Stimulated activated CD4-positive, alpha-beta T cell treated with anti-CD3 and anti-CD28 coated beads, Interleukin-1b, Interleukin-23, amount 100 ng/mL, for 4 hours (primary cell): ENCODE data around the gene YPEL3.

ENCODE experiments used
- DNase-seq, 2 donors: peaks; one replicate each; pipeline ENCODE4 v3.0.0-alpha.2; 2020; ENCODE audit warnings: low read depth in 2 of 2

Gene YPEL3

GRCh38 chr16:30069611-30070462 is 26.2 kb downstream of the YPEL3 start:
- DNase-seq, result no peak

DNA sequence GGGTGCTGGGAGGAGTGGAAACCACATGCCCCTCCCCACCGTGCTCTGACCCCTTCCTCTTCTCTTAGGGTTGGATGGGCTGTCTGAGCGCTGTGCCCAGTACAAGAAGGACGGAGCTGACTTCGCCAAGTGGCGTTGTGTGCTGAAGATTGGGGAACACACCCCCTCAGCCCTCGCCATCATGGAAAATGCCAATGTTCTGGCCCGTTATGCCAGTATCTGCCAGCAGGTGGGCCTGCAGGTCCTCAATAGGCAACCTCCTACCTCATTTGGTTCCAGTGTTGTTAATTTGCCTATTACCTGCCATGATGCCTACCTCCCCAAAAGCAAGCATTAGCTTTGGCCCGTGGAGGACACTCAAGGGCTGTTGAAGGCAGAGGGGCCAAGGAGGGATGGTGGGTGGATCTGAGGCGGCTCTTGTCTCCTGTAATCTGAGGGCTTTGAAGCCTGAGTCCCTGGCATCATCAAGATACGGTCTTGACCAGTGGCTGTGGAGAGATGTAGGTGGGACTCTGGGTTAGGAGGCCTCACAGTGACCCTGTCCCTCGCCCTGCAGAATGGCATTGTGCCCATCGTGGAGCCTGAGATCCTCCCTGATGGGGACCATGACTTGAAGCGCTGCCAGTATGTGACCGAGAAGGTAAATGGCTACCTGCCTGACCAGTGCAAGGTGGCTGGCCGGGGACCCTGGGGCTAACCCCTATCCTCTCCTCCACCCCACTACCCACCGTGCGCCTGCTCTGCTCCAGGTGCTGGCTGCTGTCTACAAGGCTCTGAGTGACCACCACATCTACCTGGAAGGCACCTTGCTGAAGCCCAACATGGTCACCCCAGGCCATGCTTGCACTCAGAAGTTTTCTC is 27.0 kb downstream of the YPEL3 start:
- peak; percentile 36 to 39 for DNase-seq

GRCh38 chr16:30068333-30068732 is 27.7 kb downstream of the YPEL3 start:
- no peak for DNase-seq

- DNase-seq, result no peak
Observed at GRCh38 chr16:30067584-30067916, 28.5 kb downstream of the YPEL3 start.

GRCh38 chr16:30066761-30067583 is 29.0 kb downstream of the YPEL3 start:
- no peak for DNase-seq

GRCh38 chr16:30065943-30066760 is 29.9 kb downstream of the YPEL3 start:
- peak in 1 of 2 donors; percentile 36 for DNase-seq

DNA sequence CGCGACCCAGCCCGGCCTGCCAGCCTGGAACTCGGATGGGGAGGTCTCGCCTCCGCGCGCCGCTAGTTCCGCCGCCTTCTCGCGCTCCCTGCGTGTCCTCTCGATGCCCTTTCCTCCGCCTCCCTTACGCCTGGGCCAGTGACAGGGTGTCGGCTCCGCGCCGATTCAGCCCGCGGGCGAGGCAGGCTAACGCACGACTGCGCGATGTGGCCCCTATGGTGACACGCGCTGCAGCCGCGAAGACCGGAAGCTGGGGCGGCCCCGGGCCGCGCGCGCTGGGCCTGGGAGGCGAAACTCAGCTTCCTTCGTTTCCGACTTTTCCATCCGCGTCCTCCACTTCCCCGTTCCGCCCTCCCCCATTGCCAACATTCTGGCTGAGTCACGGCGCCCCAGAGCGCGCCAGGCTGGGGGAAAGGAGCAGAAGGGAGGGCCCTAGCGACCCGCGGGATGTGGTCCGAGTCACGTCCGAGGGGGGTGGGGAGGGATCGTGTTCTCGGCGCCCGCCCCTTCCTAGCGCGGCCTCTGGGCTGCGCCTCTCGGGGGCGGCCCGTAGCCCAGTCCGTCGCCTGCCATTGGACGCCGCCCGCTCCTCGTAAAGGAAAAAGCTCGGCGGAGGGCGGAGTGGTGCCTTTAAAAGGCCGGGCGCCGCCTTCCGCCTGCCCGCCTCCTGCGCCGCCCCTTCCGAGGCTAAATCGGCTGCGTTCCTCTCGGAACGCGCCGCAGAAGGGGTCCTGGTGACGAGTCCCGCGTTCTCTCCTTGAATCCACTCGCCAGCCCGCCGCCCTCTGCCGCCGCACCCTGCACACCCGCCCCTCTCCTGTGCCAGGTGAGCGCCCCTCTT is 30.7 kb downstream of the YPEL3 start, which contains the start of gene ALDOA:
TSS of gene ALDOA (plus strand) at position 659 of the 841 bp plus-strand sequence. CDS start 1,138 bp downstream, outside the sequence.
- DNase-seq, result peak; percentile 91 to 93

GRCh38 chr16:30064729-30065101 is 31.3 kb downstream of the YPEL3 start:
- no peak for DNase-seq

DNA sequence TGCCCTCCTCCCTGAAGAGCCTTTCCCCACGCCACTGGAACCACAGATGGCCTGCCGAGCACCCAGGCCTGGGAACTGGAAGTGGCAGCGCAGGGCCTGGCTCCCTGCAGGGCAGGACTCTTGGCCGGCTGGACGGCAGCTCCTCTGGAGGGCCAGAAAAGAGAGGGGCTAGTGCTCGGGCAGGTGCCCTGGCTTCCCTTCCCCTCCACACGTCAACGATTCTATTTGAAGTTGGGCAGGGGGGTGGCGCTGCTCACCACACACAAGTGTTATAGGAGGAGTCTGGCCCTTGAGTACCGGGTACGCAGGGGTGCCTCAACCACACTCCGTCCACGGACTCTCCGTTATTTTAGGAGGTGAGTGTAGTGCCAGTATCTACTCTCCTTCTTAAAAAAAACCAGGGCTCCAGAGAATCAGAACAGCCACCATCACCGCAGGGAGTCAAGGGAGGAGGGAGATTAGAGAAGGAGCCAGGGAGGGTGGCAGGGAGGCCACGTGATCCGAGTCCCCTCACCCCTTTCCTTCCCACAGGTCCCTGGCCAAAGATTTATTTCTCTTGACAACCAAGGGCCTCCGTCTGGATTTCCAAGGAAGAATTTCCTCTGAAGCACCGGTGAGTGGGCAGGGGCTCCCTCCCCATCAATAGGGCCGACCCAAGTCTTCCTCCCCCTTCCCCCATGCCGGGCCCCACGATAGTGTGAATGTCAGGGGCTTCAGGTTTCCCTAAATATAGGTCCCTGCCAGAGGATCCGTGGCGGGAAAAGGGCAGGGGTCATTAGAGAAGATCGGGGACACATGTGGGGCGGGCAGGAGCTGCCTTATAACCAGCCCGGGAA is 31.9 kb downstream of the YPEL3 start:
- peak; percentile 53 to 63 for DNase-seq

DNA sequence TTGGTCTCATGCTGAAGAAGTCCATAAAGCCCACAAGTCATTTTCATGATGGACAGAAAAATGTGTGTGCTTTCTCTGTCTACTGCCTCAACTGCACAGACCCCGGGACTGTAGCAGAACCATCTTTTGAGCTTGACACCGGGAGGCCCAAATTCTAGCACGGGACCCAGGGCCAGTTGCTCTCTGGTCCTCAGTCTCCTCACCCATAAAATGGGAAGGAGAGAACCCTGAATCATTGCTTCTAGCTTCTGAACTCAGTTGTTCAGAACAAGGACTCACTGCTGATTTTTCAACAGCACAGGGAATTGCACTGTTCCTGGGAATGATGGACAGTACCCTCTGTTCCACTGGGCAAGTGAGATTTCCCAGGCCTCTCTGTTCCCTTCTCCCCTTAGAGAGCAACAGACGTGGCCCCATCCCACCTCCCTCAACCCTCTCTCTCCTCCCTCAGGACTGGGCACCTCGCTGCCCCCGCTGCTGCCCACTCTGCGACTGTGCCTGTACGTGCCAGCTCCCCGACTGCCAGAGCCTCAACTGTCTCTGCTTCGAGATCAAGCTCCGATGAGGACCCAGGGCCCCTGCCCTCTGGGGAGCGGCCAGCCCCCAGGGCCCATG is 32.6 kb downstream of the YPEL3 start:
- no peak for DNase-seq

DNA sequence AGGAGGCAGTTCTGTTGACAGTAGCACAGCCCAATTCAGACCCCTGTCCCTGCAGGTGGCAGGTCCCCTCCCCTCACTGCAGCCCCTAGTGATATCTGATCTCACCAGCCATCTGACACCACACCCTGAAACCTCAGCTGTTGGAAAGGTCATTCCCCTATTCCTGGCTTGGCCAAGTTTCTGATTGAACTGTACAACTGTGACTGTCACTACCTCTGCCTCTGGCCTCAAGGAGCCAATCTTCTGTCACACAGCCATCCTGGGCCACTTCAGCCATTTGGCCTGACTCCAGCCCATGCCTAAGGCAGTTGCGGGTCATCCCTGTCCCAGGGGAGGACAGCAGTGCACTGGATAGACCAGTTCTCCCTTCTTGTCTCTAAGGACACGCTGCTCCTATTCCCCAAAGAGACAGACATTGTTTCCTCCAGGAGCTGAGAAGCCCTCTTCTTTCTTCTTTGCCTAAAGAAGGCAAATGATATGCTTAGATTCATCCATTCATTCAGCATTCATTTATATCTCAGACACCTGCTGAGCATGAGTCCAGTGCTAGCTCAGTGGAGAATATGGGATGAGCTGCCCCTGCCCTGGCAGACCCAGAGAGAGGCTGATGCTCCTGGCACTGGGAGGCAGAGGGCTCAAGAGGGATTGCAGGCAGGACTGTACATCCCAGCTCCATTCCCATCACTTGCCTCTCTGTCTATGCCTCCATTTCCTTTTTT is 35.0 kb downstream of the YPEL3 start:
- no peak for DNase-seq

DNA sequence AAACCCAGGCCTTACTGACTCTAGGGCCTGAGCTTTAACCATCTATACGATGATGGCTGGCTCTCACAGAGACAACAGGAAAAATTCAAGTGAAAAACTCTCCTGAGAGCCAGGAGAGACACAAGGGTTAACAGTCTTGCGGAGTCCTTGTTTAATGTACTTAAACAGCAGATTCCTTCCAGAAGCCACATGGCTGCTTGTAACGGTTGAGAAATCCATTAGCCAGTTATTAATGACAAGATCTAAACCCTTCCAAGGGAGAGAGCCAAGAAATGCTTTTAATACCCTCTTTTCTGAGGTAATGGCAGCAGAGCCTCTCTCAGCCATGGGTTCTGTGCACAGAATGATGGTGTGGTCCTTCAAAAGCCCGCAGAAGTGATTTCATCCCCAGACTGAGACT is 35.7 kb downstream of the YPEL3 start:
- no peak for DNase-seq

DNA sequence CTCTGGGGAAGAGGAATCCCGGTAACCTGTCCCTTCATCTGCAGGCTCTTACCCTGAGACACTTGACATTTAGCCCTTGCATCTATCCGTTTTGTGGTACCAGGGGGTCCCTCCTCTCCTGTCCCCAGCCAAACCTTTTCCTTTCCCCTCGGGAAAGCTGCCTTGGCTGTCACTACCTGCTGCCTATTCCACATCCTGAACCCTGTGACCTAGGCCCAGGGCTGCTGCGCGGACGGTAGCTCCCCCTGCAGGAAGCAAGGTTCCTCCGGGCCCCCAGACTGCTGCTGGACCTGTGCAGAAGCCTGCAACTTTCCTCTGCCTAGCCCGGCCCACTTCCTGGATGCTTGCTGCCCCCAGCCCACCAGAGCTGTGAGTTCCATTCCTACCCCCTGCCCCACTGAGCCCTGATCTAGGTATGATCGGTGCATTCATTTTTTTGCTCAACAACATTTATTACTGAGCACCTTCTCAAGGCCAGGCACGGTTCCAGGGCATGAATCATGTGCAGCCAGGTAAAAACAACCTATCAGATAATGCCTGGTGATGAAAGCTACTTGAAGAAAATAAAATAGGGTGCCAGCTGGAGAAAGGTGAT is 41.0 kb downstream of the YPEL3 start:
- DNase-seq, result peak in 1 of 2 donors; percentile 31

- no peak for DNase-seq
Observed at GRCh38 chr16:30054451-30054850, 41.6 kb downstream of the YPEL3 start.

DNA sequence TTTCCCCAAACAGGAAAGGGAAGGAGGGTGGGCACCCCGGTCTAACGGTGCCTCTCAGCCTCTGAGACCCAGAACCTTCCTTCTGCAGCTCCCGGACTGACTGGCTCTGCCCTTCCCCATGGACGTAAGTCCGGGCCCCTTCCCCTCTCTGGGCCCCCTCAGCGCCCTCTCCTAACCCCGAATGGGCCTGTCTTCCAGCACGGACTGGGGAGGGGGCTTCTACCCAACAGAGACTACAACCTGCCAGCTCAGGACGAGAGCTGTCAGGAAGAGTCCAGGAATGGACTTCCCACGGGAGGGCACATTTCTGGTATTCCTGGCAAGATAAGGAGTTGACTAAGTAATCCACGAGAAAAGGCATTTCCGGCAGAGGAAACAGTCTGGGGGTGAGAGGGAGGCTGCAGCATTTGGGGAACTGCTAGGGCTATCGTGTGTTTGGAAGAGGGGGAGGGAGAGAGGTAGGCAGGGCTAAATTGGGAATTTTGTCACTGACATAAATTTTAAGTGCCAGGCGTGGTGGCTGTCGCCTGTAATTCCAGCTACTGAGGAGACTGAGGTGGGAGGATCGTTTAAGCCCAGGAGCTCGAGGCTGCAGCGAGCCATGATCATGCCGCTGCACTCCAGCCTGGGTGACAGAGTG is 42.5 kb downstream of the YPEL3 start:
- no peak for DNase-seq

DNA sequence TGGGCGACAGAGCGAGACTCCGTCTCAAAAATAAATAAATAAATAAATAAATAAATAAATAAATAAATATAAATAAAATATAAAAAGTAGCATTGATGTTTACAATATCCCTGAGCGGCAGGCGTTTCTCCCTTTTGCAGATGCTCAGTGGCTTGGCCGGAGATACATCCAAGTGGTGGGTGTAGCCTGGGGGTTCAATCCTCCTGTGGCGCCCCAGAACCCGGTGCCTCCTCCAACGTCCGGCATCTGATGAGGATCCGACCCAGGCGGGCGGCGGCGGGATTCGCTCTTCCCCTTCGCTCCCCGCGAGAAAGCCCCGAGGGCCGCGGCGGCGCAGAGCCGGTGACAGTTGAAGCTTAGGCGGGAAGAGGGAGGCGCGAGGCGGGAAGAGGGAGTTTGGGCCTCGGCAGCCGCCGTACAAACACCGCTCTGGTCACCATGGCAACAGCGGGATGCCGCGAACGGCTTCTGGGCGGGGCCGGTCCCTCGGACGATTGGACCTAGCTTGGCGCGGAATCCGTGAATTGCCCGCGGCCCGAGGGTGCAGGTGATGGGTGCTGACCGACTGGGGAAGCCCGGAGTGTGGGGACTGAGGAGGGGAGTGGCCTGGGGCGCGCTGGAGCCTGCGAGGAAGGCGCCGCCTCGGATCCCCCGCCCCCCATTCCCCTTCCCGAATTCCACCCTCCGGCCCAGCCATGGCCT is 43.2 kb downstream of the YPEL3 start:
- DNase-seq, result peak; percentile 85 to 88

- DNase-seq, result no peak
Observed at GRCh38 chr16:30051518-30051917, 44.5 kb downstream of the YPEL3 start.
